HCT116 (cell line): ENCODE data around the gene BRSK2. TPM values are rescaled to one million over a fixed set of nuclear protein-coding genes. Genes with fewer than 3 reads are reported as not detected.

Experiments used
- ATAC-seq: fragments of 200-7000 bp; cut with Tn5 transposase; 2 replicates; pipeline ENCODE4 v1.9.1; 2020; ENCODE audit warnings: mild to moderate bottlenecking, moderate library complexity
- BruUV-seq: library from RNA; stranded (reverse); fragments of 400-500 nt; replicated peaks from 2 replicates; lab custom pipeline; 2021; lab: Mats Ljungman, UMichigan
- CTCF ChIA-PET: fragments of 300-600 bp; sonication (Branson Sonifier 250); formaldehyde crosslinking; loops from one replicate; lab custom pipeline; 2021; ENCODE audit warnings: antibody characterized with exemption; lab: Charles Lee
- POLR2A ChIA-PET: fragments of 300-600, 350-600 bp; sonication (Branson Sonifier 250); formaldehyde crosslinking; loops from one replicate; lab custom pipeline; 2021; ENCODE audit warnings: antibody characterized with exemption; lab: Charles Lee
- RAD21 ChIA-PET, 2 experiments: fragments of 300-600 bp; sonication (Branson Sonifier 250); formaldehyde crosslinking; loops; one replicate each; lab custom pipeline; 2023; ENCODE audit warnings: low total read pairs in 2 of 2; ENCODE audit not compliant: uncharacterized antibody in 2 of 2, unreplicated experiment in 2 of 2, low non-redundant PET in 1 of 2; lab: Charles Lee
- DNase-seq: peaks from one replicate; pipeline ENCODE4 v3.0.0-alpha.2; 2010; ENCODE audit warnings: low read depth, low spot score
- H2AFZ ChIP-seq: fragments of 200-600 bp; shearing (Covaris generic), sonication (generic); 2 replicates; pipeline ENCODE4 v1.6.1; 2017; ENCODE audit warnings: low read depth, mixed run types, mixed read lengths, antibody characterized with exemption, low read length; ENCODE audit not compliant: poor library complexity, severe bottlenecking
- H3K27ac ChIP-seq: 2 replicates; pipeline ENCODE4 v1.5.1; 2012; ENCODE audit warnings: low read depth, low read length
- H3K27me3 ChIP-seq: fragments of 200-600 bp; sonication (generic); 2 replicates; pipeline ENCODE4 v1.6.1; 2016; ENCODE audit warnings: mixed run types, low read length, mixed read lengths; ENCODE audit not compliant: insufficient read depth
- H3K36me3 ChIP-seq, 2 experiments: fragments of 200-500 bp in 1 of 2; fragments of 200-600 bp in 1 of 2; sonication (Bioruptor generic) in 1 of 2; sonication (generic) in 1 of 2; 2 replicates each; pipeline versions ENCODE4 v1.5.1 to v1.6.1; 2014 to 2016; ENCODE audit warnings: low read length in 2 of 2, inconsistent platforms in 1 of 2, mixed read lengths in 1 of 2, mixed run types in 1 of 2; ENCODE audit not compliant: insufficient read depth in 2 of 2, control insufficient read depth in 1 of 2
- H3K4me1 ChIP-seq, 2 experiments: fragments of 200-600 bp in 1 of 2; sonication (generic) in 1 of 2; 2 replicates each; pipeline versions ENCODE4 v1.5.1 to v1.6.1; 2012 to 2017; ENCODE audit warnings: low read length in 2 of 2, inconsistent platforms in 1 of 2, mild to moderate bottlenecking in 1 of 2, mixed read lengths in 1 of 2, mixed run types in 1 of 2, moderate library complexity in 1 of 2; ENCODE audit not compliant: insufficient read depth in 2 of 2, control insufficient read depth in 1 of 2
- H3K4me2 ChIP-seq: fragments of 200-600 bp; sonication (generic); 2 replicates; pipeline ENCODE4 v1.6.1; 2017; ENCODE audit warnings: mixed run types, low read length, mixed read lengths
- H3K4me3 ChIP-seq, 2 experiments: fragments of 200-600 bp in 1 of 2; sonication (generic) in 1 of 2; replicated peaks in 1 of 2; 2 replicates each; pipeline ENCODE4 v1.5.1; 2011 to 2016; ENCODE audit warnings: low read length in 2 of 2, control low read depth in 1 of 2, low read depth in 1 of 2, mild to moderate bottlenecking in 1 of 2, mixed read lengths in 1 of 2, mixed run types in 1 of 2
- H3K79me2 ChIP-seq: fragments of 200-600 bp; sonication (generic); 2 replicates; pipeline ENCODE4 v1.6.1; 2017; ENCODE audit warnings: mild to moderate bottlenecking, mixed run types, low read length, moderate library complexity, mixed read lengths; ENCODE audit not compliant: insufficient read depth
- H3K9ac ChIP-seq: fragments of 200-600 bp; sonication (generic); 2 replicates; pipeline ENCODE4 v1.6.1; 2016; ENCODE audit warnings: low read length, mixed read lengths
- H3K9me2 ChIP-seq: fragments of 200-600 bp; sonication (generic), shearing (Covaris generic); 2 replicates; pipeline ENCODE4 v1.6.1; 2017; ENCODE audit warnings: mixed run types, mild to moderate bottlenecking, moderate library complexity; ENCODE audit not compliant: insufficient read depth
- H3K9me3 ChIP-seq, 2 experiments: fragments of 200-500 bp in 1 of 2; fragments of 200-600 bp in 1 of 2; sonication (Bioruptor generic) in 1 of 2; sonication (generic) in 1 of 2; 2 replicates each; pipeline ENCODE4 v1.6.1; 2014 to 2017; ENCODE audit warnings: low read length in 2 of 2, mixed read lengths in 2 of 2, inconsistent platforms in 1 of 2, low read depth in 1 of 2, mild to moderate bottlenecking in 1 of 2, mixed run types in 1 of 2, moderate library complexity in 1 of 2; ENCODE audit not compliant: control insufficient read depth in 1 of 2, insufficient read depth in 1 of 2
- H4K20me1 ChIP-seq: fragments of 200-600 bp; sonication (generic), shearing (Covaris generic); 2 replicates; pipeline ENCODE4 v1.6.1; 2017; ENCODE audit warnings: mixed run types, mild to moderate bottlenecking, moderate library complexity; ENCODE audit not compliant: insufficient read depth
- EGR1 ChIP-seq: IDR thresholded peaks from 2 replicates; pipeline ENCODE4 v1.6.1; 2012; ENCODE audit warnings: low read depth
- EZH2 ChIP-seq: fragments of 200-600 bp; sonication (generic); IDR thresholded peaks from 2 replicates; pipeline ENCODE4 v1.6.1; 2017; ENCODE audit warnings: antibody characterized with exemption, mixed run types
- FOSL1 ChIP-seq: IDR thresholded peaks from 2 replicates; pipeline ENCODE4 v1.6.1; 2012; ENCODE audit warnings: low read depth
- JUND ChIP-seq: IDR thresholded peaks from 2 replicates; pipeline ENCODE4 v1.6.1; 2012
- TCF7L2 ChIP-seq: IDR thresholded peaks from 2 replicates; pipeline ENCODE4 v1.7.0; 2011; ENCODE audit warnings: borderline replicate concordance, inconsistent platforms; ENCODE audit not compliant: insufficient read depth, insufficient read length; ENCODE audit errors: extremely low read depth
- intact Hi-C: fragments of 100-400 bp; cut with micrococcal nuclease; formaldehyde crosslinking; loops from 2 replicates; pipeline ENCODE4 v1.10.0; 2022
- total RNA-seq: library from RNA; stranded (reverse); gene quantifications from one replicate; pipeline ENCODE4 v1.2.1, GENCODE V29; 2021; ENCODE audit not compliant: unreplicated experiment

The BRSK2 gene
- total RNA-seq, 1 experiment from 2014 or later, result 14.0 TPM

DNA sequence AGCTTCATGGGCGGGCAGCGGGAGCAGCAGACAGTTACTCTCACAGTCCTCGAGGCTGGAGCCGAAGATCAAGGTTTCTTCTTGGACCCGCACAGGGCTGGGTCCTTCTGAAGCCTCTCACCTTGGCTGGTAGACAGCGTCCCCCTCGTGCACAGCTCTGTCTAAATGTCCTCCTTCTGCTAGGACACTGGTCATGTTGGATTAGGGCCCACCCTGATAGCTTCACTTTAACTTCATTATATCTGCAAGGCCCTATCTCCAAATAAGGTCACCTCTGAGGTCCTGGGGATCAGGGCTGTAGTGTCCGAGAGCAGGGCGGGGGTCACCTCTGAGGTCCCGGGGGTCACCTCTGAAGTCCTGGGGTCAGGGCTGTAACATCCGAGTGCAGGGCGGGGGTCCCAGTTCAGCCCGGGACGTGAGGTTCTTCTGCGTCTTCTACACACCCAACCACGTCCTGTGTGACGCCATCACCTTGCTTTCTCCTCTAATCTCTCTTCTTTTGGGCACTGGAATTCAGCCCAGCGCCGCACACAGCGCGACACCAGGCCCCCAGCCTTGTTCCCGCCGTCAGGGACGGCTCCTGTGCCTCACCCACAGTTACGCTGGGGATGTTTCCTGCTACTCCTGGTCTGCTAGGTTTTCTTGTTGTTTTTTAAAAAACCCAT, 46.2 kb upstream of the BRSK2 start:
- no peak overlapping the region for H3K9ac ChIP-seq
- BruUV-seq, result no TSS peak
- no peak overlapping the region for H3K4me2 ChIP-seq
- no peak overlapping the region for H3K27ac ChIP-seq
- H2AFZ ChIP-seq, result no peak overlapping the region
- ChIA-PET CTCF (interaction anchor here (0.8 kb wide), 1 partner anchor 162 kb away, joined by 3 read pairs; no protein-coding TSS in a partner anchor), POLR2A (interaction anchor here (1.5 kb wide), 1 partner anchor 8 kb away, joined by 8 read pairs; no protein-coding TSS in a partner anchor), RAD21 (no interaction called here)
- ATAC-seq, result no peak
- no peaks in the 10 kb centered on the region for H3K79me2 ChIP-seq
- TF ChIP-seq EZH2, result no peak
- no peaks in the 10 kb centered on the region for H4K20me1 ChIP-seq
- peaks cover 0 to 3% of the 10 kb centered on the region in 2 experiments; a peak in 2 of 4 replicates for H3K4me1 ChIP-seq
- no peak overlapping the region for H3K4me3 ChIP-seq
- DNase-seq, result no peak
- no peaks in the 10 kb centered on the region for H3K27me3 ChIP-seq
- no peaks in the 10 kb centered on the region for H3K9me3 ChIP-seq
- H3K36me3 ChIP-seq, result no peaks in the 10 kb centered on the region
- no peaks in the 10 kb centered on the region for H3K9me2 ChIP-seq
- intact Hi-C loops, result no loop called here

DNA sequence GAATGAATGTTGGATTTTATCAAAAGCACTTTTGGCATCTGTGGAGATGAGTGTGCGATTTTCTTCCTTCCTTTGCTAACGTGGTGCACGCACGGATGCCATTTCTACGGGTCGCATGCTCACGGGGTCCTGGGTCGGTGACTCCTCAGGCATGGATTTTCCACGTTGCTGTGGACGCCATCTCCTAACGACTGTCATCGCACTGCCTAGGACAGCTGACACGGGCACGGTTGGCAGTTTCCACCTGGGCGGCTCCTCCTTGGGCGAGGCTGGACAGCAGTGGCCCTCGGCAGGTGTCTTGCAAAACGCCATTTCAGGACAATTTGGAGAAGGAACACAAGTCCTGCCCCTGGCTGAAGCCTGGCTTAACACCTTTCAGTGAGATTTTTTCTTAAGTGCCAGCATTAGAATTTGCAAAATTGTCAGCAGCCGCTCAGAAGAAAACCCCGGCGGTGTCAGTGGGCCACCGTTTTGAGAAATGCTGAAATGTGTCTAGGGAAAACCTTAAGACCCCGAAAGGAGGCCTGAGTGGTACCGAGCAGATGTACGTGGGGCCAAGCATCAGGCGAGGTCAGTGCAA, 45.6 kb upstream of the BRSK2 start:
- Histone ChIP-seq H3K27ac (no peak overlapping the region), H3K9me3 (no peaks in the 10 kb centered on the region), H3K4me1 (peaks cover 0 to 3% of the 10 kb centered on the region in 2 experiments; a peak in 2 of 4 replicates), H3K79me2 (no peaks in the 10 kb centered on the region), H2AFZ (no peak overlapping the region), H3K4me3 (no peak overlapping the region), H3K9me2 (no peaks in the 10 kb centered on the region), H3K4me2 (no peak overlapping the region), H4K20me1 (no peaks in the 10 kb centered on the region), H3K36me3 (no peaks in the 10 kb centered on the region), H3K27me3 (no peaks in the 10 kb centered on the region), H3K9ac (no peak overlapping the region)
- no peak for DNase-seq
- no peak for TF ChIP-seq TCF7L2
- TF ChIP-seq EGR1, result no peak
- TF ChIP-seq FOSL1, result no peak
- no peak for TF ChIP-seq JUND
- ChIA-PET RAD21 (no interaction called here), POLR2A (no interaction called here), CTCF (no interaction called here)
- no peak for ATAC-seq
- intact Hi-C loops, result no loop called here
- BruUV-seq, result no TSS peak
